HepG2 (cell line): Measurements from ENCODE around the gene ZNF792. TPM values are rescaled to one million over a fixed set of nuclear protein-coding genes. Genes with fewer than 3 reads are reported as not detected.

Experiments
- AGO2 ChIP-seq: fragments of 200-400 bp; formaldehyde crosslinking; optimal IDR thresholded peaks from 2 replicates; pipeline ENCODE3; 2017; ENCODE audit warnings: mild to moderate bottlenecking, low read depth, low read length, moderate library complexity
- AKAP8 ChIP-seq: sonication (generic); formaldehyde crosslinking; IDR thresholded peaks from 2 replicates; pipeline ENCODE4 v1.5.1; 2020; ENCODE audit warnings: mild to moderate bottlenecking, missing genetic modification reagents
- CBX1 ChIP-seq: IDR thresholded peaks from one replicate; pipeline ENCODE4 v1.6.1; 2016; ENCODE audit warnings: antibody characterized with exemption, low read depth
- ESRRA ChIP-seq: sonication (generic); formaldehyde crosslinking; IDR thresholded peaks from 2 replicates; pipeline ENCODE4 v1.5.1; 2020; ENCODE audit warnings: mild to moderate bottlenecking, low read depth, missing genetic modification reagents
- JUNB ChIP-seq: sonication (generic); formaldehyde crosslinking; IDR thresholded peaks from 2 replicates; pipeline ENCODE4 v1.8.0; 2022; ENCODE audit warnings: missing genetic modification reagents, mild to moderate bottlenecking, borderline replicate concordance
- MAZ ChIP-seq, 2 experiments: sonication (generic) in 1 of 2; formaldehyde crosslinking in 1 of 2; IDR thresholded peaks; 2 replicates each; pipeline versions ENCODE4 v1.5.0 to v1.6.1; 2012 to 2020; ENCODE audit warnings: low read depth in 2 of 2, mild to moderate bottlenecking in 2 of 2, borderline replicate concordance in 1 of 2, improper control_type of control experiment in 1 of 2, low read length in 1 of 2, missing genetic modification reagents in 1 of 2, moderate library complexity in 1 of 2
- MEIS2 ChIP-seq: sonication (generic); formaldehyde crosslinking; IDR thresholded peaks from 2 replicates; pipeline ENCODE4 v1.9.0; 2021; ENCODE audit warnings: mild to moderate bottlenecking, missing genetic modification reagents
- NR2F6 ChIP-seq, 2 experiments: IDR thresholded peaks; 2 replicates each; pipeline ENCODE4 v1.6.1; 2016; ENCODE audit warnings: antibody characterized with exemption in 1 of 2, mild to moderate bottlenecking in 1 of 2
- RBFOX2 ChIP-seq: fragments of 200-400 bp; formaldehyde crosslinking; IDR thresholded peaks from 2 replicates; pipeline ENCODE4 v1.6.1; 2017; ENCODE audit warnings: low read depth, mild to moderate bottlenecking, low read length
- SPEN ChIP-seq: sonication (generic); formaldehyde crosslinking; IDR thresholded peaks from 2 replicates; pipeline ENCODE4 v1.5.1; 2020; ENCODE audit warnings: low read depth, mild to moderate bottlenecking, missing genetic modification reagents
- ZNF121 ChIP-seq: sonication (generic); formaldehyde crosslinking; IDR thresholded peaks from 2 replicates; pipeline ENCODE4 v1.5.0; 2020; ENCODE audit warnings: mild to moderate bottlenecking, missing genetic modification reagents
- ZNF251 ChIP-seq: sonication (generic); formaldehyde crosslinking; IDR thresholded peaks from 2 replicates; pipeline ENCODE4 v1.9.0; 2021; ENCODE audit warnings: mild to moderate bottlenecking, missing genetic modification reagents
- ZNF44 ChIP-seq: sonication (generic); formaldehyde crosslinking; IDR thresholded peaks from 2 replicates; pipeline ENCODE4 v1.5.1; 2020; ENCODE audit warnings: mild to moderate bottlenecking, missing genetic modification reagents
- ZNF607 ChIP-seq: sonication (generic); formaldehyde crosslinking; IDR thresholded peaks from 2 replicates; pipeline ENCODE4 v1.5.1; 2020; ENCODE audit warnings: missing genetic modification reagents, mild to moderate bottlenecking, borderline replicate concordance
- ZNF768 ChIP-seq: sonication (generic); formaldehyde crosslinking; IDR thresholded peaks from 2 replicates; pipeline ENCODE4 v1.4.0; 2020; ENCODE audit warnings: missing genetic modification reagents
- polyA plus RNA-seq, 8 experiments: library from polyadenylated mRNA; depleted of rRNA in 3 of 8; stranded (reverse) in 7 of 8; unstranded in 1 of 8; fragments of >200 nt; fragmentation: Illumina TruSeq in 4 of 8; extraction: Trizol in 4 of 8; gene quantifications; 2 replicates each; pipeline versions ENCODE4 v1.2.1 to v1.2.3, GENCODE V29; 2011 to 2016; ENCODE audit warnings: low read depth in 4 of 8, missing spikeins in 1 of 8, mixed read lengths in 1 of 8; ENCODE audit not compliant: insufficient read depth in 1 of 8
- total RNA-seq, 5 experiments: library from RNA; depleted of rRNA; stranded (reverse); fragments of >200 nt; fragmentation: Illumina TruSeq; extraction: Trizol; gene quantifications; 2 replicates each; pipeline ENCODE4 v1.2.3, GENCODE V29; 2016; ENCODE audit warnings: low read depth in 1 of 5
- TF ChIP-seq, protein P1 (sequence below): sonication (generic); formaldehyde crosslinking; IDR thresholded peaks from 2 replicates; pipeline ENCODE4 v1.5.1; 2020; ENCODE audit warnings: missing genetic modification reagents, mild to moderate bottlenecking, borderline replicate concordance
- TF ChIP-seq, protein P2 (sequence below): sonication (generic); formaldehyde crosslinking; IDR thresholded peaks from 2 replicates; pipeline ENCODE4 v1.5.0; 2020; ENCODE audit warnings: missing genetic modification reagents, mild to moderate bottlenecking, borderline replicate concordance
- TF ChIP-seq, protein P3 (sequence below): sonication (generic); formaldehyde crosslinking; IDR thresholded peaks from 2 replicates; pipeline ENCODE4 v1.4.0; 2020; ENCODE audit warnings: mild to moderate bottlenecking, missing genetic modification reagents

ZNF792 gene
- total and polyA plus RNA-seq, 2 of the 13 experiments (the other 11 are each of a cell fraction or from before 2014, with no cell fraction given), result 5.5 to 11.5 TPM

DNA sequence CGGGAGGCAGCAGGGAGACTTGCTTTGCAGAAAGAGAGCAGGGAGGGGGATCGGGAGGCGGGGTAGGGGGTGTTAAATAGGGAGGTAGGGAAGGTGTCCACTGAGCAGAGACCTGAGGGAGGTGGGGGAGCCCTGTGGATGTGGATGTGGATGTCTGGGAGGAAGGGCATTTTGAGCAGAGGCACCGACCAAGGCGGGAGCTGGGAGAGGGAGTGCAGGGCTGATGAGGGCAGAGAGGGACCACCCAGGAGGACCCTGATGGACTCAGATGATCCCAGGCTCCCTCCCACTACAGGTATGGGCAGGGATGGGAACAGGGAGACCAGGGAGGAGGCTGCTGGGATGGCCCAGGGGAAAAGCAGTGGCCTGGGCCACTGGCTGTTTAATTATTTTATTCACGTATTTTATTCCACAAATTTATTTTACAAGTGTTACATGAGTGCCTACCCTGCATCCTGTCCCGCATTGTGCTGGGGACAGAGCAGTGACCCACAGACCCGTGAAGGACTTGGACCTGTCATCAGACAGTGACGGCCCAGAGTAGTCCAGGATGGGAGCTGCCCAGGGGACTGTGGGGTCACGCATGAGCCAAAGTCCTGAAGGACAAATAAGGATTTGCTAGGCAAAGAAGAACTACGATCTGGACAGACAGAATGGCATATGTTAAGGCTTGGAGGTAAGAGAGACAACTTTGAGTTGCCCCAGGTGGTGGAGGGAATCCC lies 41.4 kb upstream of the ZNF792 start (continued):
- no peak for TF ChIP-seq MAZ (IDR thresholded peaks at IDR 0.05; ENCODE audit: borderline replicate concordance, low read depth, low read length)
- no peak for TF ChIP-seq MAZ (CRISPR knock-in tag; IDR thresholded peaks at IDR 0.05; ENCODE audit: low read depth)
- TF ChIP-seq RBFOX2, result no peak; the same call in 1 of the 2 replicates
- TF ChIP-seq SPEN (CRISPR knock-in tag), result no peak
- no peak for TF ChIP-seq CBX1
- 0 out of 2 replicates have a peak, but pooled peaks have one; percentile 9 for TF ChIP-seq ZNF121 (CRISPR knock-in tag)
- no peak for TF ChIP-seq MEIS2 (CRISPR knock-in tag)
- TF ChIP-seq NR2F6 (IDR thresholded peaks at IDR 0.05), result no peak
- TF ChIP-seq NR2F6 (CRISPR knock-in tag; IDR thresholded peaks at IDR 0.05), result peak; percentile 23; the same call in 1 of the 2 replicates
- TF ChIP-seq, protein P1, sequence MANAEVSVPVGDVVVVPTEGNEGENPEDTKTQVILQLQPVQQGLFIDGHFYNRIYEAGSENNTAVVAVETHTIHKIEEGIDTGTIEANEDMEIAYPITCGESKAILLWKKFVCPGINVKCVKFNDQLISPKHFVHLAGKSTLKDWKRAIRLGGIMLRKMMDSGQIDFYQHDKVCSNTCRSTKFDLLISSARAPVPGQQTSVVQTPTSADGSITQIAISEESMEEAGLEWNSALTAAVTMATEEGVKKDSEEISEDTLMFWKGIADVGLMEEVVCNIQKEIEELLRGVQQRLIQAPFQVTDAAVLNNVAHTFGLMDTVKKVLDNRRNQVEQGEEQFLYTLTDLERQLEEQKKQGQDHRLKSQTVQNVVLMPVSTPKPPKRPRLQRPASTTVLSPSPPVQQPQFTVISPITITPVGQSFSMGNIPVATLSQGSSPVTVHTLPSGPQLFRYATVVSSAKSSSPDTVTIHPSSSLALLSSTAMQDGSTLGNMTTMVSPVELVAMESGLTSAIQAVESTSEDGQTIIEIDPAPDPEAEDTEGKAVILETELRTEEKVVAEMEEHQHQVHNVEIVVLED (CRISPR knock-in tag), result no peak
- TF ChIP-seq, protein P2, sequence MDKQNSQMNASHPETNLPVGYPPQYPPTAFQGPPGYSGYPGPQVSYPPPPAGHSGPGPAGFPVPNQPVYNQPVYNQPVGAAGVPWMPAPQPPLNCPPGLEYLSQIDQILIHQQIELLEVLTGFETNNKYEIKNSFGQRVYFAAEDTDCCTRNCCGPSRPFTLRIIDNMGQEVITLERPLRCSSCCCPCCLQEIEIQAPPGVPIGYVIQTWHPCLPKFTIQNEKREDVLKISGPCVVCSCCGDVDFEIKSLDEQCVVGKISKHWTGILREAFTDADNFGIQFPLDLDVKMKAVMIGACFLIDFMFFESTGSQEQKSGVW (CRISPR knock-in tag), result no peak
- TF ChIP-seq ESRRA (CRISPR knock-in tag), result 0 out of 2 replicates have a peak, but pooled peaks have one; percentile 28
- peak; percentile 31; the same call in 1 of the 2 replicates for TF ChIP-seq AKAP8 (CRISPR knock-in tag)
- TF ChIP-seq ZNF768 (CRISPR knock-in tag), result no peak
- no peak for TF ChIP-seq ZNF251 (CRISPR knock-in tag)
- TF ChIP-seq ZNF607 (CRISPR knock-in tag), result 0 out of 2 replicates have a peak, but pooled peaks have one; percentile 15
- TF ChIP-seq, protein P3, sequence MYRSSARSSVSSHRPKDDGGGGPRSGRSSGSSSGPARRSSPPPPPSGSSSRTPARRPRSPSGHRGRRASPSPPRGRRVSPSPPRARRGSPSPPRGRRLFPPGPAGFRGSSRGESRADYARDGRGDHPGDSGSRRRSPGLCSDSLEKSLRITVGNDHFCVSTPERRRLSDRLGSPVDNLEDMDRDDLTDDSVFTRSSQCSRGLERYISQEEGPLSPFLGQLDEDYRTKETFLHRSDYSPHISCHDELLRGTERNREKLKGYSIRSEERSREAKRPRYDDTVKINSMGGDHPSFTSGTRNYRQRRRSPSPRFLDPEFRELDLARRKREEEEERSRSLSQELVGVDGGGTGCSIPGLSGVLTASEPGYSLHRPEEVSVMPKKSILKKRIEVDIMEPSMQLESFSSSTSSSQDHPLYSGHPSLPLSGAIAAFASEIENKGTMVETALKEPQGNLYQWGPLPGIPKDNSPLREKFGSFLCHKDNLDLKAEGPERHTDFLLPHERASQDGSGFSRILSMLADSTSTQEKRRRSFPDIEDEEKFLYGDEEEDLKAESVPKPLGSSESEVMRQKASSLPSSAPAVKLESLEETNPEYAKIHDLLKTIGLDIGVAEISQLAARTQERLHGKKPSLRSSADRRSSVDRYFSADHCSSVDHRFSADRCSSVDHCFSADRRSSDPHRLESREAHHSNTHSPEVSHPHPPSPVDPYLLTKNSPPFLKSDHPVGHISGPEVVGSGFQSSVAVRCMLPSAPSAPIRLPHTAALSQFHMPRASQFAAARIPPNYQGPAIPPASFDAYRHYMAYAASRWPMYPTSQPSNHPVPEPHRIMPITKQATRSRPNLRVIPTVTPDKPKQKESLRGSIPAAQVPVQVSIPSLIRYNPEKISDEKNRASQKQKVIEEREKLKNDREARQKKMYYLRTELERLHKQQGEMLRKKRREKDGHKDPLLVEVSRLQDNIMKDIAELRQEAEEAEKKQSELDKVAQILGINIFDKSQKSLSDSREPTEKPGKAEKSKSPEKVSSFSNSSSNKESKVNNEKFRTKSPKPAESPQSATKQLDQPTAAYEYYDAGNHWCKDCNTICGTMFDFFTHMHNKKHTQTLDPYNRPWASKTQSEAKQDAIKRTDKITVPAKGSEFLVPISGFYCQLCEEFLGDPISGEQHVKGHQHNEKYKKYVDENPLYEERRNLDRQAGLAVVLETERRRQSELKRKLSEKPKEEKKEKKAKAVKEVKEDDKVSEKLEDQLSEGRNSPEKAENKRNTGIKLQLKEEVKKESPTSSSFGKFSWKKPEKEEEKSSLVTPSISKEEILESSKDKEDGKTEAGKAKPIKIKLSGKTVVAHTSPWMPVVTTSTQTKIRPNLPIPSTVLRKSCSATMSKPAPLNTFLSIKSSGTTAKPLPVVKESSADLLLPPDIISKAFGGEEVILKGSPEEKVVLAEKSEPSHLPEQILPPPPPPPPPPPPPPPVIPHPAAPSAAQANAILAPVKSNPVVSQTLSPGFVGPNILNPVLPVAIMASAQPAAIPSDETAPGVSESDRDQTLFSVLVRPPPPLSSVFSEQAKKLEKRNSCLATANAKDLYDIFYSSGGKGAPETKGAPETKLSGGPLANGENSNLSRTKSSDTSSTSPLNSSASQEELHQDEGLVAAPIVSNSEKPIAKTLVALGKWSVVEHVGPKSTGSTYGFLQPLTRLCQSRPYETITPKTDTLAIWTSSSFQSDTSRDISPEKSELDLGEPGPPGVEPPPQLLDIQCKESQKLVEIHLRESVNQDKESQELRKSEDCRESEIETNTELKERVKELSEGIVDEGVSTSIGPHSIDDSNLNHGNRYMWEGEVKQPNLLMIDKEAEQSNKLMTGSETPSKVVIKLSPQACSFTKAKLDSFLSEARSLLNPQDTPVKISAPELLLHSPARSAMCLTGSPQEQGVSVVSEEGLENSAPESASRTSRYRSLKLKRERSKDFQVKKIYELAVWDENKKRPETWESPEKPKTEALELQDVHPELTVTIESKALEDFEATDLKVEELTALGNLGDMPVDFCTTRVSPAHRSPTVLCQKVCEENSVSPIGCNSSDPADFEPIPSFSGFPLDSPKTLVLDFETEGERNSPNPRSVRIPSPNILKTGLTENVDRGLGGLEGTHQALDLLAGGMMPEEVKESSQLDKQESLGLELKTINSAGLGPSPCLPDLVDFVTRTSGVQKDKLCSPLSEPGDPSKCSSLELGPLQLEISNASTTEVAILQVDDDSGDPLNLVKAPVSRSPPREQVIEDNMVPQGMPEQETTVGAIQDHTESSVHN (CRISPR knock-in tag), result no peak
- no peak for TF ChIP-seq ZNF44 (CRISPR knock-in tag)
- TF ChIP-seq JUNB (CRISPR knock-in tag), result no peak
- no peak for TF ChIP-seq AGO2
